ENCODE results near the gene POLR2I.

- TF ChIP-seq CTCF (IDR thresholded peaks at IDR 0.05) (no peak), EZH2 (IDR thresholded peaks at IDR 0.05; ENCODE audit: borderline replicate concordance, insufficient read depth, low read depth, low read length, poor library complexity, severe bottlenecking) (no peak)
These were observed 1.6 kb upstream of the POLR2I start for GRCh38 chr19:36116344-36116637.
